Left renal pelvis (tissue), 4 donors: ENCODE results near the gene CFAP299. TPM values are rescaled to one million over a fixed set of nuclear protein-coding genes. Genes with fewer than 3 reads are reported as not detected.
"Not testable (repeated sequence)": the region's sequence is repeated elsewhere in the genome, so short reads cannot be mapped to it uniquely, and the experiment has no call there.

Experiments used
- DNase-seq, 4 donors: peaks; one replicate each; pipeline ENCODE4 v3.0.0-alpha.2; 2013; ENCODE audit warnings: low read depth in 4 of 4, low spot score in 3 of 4
- polyA plus RNA-seq, 4 donors: library from polyadenylated mRNA; unstranded; fragments of 120-200 nt; gene quantifications; one replicate each; pipeline ENCODE4 v1.2.1, GENCODE V29; 2013; ENCODE audit not compliant: insufficient read length in 4 of 4

CFAP299 gene
- polyA plus RNA-seq, 4 donors: 0.52 to 1.1 (median 0.69) TPM; not detected in 1

- DNase-seq: no peak
Observed at GRCh38 chr4:80324171-80324570, 11.4 kb upstream of the CFAP299 start.

DNA sequence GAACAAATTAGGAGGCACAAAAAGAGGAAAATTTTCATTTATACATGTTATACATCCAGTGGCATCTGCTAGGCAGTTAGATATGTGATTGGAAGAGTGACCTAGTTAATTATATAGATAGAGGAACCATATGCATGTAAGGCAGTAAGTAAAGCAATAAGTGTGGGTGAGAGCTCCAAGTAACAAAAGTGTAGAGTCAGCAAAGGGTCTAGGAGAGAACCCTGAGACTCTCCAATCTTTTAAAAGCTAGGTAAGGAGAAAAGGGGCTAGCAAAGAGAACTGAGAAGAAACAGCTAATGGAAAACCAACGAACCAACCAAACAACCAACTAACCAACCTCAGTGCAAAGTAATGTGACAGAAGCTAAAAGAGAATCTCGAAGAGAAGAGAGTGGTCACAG, 3.8 kb upstream of the CFAP299 start:
- no peak for DNase-seq

DNA sequence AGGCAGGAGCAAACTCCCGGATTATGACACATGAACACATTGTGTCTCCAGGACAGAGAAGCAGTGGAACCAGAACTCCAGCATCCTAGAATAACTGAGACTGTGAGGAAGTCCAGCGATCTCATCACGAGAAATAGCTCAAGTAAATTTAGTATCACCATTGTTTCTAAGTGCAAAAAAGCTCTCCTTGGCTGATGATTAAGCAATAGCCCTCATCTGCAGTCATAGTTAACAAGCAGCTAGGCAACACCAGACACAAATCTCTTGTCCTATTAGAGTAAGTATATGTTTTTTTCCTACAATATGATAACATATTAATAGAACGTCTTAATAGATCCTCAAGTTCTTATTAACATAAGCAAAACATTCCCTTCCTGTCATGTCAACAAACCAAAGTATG, 2.4 kb upstream of the CFAP299 start:
- DNase-seq: no peak

GRCh38 chr4:80334568-80334967, 962 bp upstream of the CFAP299 start:
- DNase-seq: no peak

DNA sequence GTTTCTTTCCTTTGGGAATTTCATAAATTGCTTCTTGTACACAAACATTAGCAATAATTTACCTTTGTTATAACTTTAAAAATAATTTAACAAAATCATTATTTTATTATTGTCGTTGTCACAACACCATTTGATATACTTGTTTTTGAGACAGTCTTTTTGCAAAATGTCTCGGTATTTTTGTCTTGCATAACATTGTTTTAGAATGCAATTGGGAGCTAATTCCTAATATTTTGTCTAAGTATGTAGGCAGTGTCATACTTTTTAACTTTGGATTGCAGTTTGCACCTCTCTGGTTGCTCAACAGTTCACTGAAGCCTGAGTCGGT, 340 bp upstream of the CFAP299 start:
- no peak for DNase-seq

- peak in 3 of 4 donors; percentile 1 to 27 (median 2) for DNase-seq
Observed at GRCh38 chr4:80336582-80336981, 1.1 kb downstream of the CFAP299 start.

- DNase-seq: no peak
Observed at GRCh38 chr4:80340036-80340435, 4.5 kb downstream of the CFAP299 start.

GRCh38 chr4:80342684-80343083, 7.2 kb downstream of the CFAP299 start:
- DNase-seq: not testable (repeated sequence)

GRCh38 chr4:80343887-80344286, 8.4 kb downstream of the CFAP299 start:
- no peak for DNase-seq

GRCh38 chr4:80360084-80360483, 24.6 kb downstream of the CFAP299 start:
- DNase-seq: no peak

DNA sequence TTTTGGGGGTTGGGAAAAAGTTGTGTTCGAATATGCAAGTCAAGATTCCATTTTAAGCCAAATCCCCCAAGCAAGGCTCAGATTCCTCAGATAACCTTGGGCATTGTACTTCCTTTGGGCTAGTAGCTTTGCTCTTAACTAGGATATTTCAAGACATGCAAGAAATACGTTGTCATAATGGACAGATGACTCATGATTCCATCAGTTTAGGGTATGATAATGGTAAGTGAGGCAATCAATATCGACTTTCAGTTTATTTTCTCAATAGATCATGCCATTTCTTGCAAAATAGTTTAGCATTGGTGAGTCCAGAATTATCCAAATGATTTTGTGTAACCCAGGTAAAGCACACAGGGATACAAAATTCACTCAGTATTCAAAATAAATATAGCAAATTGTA, 25.4 kb downstream of the CFAP299 start:
- DNase-seq: no peak

DNA sequence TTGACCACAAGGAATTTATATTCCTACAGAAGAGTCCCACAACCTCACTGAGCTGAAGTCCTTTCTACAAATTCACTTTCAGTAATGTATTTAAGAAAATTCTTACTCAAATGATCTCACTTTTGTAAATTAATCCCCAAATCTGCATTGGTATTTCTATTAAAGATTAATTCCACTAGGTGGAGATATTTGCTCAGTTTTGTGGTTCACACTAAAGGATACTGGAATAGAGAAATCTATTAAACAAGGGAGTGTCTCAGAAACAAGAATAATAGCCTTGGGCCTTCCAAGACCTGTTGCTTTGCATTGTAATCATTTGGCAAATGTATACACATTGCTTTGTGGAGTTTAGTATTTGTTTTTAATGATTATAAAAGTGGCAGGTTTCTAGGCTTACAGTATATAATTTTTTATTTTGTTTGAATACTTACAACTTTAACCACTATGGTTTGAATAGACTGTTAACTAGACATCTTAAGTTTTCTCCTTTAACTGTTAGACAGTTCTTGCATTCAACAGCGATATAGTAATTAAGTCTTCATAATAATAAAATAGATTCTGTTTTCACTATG, 25.9 kb downstream of the CFAP299 start:
- no peak for DNase-seq

DNA sequence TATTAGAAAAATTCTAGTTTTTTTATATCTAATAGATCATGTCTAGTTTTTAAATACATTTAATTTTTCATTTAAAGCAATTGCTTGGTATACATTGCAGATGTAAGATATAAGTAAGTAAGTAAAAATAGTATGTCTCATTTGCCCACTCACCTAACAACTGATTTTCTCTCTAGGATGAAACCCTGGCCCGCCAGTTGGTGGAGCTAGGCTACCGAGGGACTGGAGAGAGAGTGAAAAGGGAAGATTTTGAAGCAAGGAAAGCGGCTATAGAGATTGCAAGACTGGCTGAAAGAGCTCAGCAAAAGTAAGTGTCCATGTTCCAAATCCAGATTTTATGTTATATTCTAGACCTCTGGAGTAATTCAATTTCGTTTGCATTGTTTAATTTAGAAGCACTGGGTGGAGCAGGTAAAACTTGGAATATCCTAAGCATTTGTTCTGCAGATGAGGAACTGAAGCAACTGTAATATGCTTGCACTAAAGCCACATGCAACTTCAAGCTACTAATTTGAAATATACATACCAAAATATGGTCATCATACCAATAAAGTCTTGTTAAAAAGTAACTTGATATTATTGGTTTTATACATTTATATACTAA, 27.1 kb downstream of the CFAP299 start:
- peak in 3 of 4 donors; percentile 6 to 25 (median 22) for DNase-seq

DNA sequence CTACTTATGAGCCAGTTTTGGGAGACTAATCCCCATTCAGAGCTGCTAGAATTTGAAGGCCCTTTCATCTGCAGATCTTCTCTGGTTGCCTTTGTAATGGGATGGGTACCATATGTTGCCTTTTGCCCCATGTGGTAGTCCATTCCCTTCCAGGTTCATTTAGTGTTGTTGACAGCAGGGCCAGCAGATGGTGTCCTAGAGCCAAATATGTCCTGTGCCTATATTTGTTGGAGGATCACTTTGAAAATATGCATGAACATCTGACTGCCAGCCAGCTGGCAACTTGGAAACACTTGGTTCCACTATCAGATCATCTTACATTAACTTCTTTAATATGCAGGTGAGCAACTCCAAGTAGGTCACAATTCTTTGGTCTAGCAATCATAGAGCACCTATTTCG, 30.4 kb downstream of the CFAP299 start:
- DNase-seq: peak; percentile 28 to 55 (median 36)

DNA sequence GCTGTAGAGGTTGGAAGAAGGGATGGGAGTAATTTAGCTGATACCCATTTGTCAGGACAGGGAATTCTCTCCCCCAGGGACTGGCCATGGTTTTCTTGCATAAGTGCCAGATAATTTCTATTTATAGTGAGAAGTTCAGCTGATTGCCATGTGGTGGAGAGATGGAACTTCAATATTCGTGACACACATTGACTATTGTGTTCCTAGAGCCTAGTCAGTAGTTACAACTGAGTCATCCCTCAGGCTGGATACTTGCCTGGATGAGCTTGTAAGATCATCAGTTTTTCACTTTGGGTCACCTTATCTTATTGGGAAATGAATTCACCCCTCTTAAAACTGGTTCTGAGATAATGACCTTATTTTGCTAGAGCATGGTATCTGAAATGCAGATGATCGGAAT, 32.2 kb downstream of the CFAP299 start:
- no peak for DNase-seq

DNA sequence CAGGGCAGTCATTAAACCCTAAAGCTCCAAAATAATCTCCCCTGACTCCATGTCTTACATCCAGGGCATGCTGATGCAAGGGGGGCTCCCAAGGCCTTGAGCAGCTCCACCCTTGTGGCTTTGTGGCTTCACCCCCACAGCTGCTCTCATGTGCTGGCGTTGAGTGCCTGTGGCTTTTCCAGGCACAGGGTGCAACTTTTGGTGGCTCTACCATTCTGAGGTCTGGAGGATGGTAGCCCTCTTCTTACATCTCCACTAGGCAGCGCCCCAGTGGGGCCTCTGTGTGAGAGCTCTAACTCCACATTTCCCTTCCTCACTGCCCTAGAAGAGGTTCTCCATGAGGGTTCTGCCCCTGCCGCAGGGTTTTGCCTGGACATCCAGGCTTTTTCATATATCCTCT, 35.1 kb downstream of the CFAP299 start:
- DNase-seq: no peak

GRCh38 chr4:80371046-80371445, 35.5 kb downstream of the CFAP299 start:
- no peak for DNase-seq

DNA sequence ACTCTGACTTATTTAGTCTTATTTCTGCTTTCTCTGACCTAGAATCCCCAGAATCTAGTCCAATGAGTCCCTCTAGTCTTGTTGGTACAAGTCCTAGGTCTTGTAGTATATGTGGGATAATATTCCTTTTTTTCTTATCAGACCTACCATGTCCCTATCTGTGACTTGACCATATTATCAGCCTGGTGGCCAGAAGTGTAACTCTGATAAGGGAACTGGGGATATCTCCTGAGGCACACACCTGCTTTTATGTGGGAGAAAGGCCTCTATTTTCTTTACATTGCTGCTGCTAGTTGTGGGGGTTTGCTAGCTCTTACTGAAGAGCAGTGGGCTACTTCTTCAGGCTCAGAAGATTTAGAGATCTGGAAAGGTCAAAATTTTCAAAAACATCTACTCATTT, 38.6 kb downstream of the CFAP299 start:
- no peak for DNase-seq

DNA sequence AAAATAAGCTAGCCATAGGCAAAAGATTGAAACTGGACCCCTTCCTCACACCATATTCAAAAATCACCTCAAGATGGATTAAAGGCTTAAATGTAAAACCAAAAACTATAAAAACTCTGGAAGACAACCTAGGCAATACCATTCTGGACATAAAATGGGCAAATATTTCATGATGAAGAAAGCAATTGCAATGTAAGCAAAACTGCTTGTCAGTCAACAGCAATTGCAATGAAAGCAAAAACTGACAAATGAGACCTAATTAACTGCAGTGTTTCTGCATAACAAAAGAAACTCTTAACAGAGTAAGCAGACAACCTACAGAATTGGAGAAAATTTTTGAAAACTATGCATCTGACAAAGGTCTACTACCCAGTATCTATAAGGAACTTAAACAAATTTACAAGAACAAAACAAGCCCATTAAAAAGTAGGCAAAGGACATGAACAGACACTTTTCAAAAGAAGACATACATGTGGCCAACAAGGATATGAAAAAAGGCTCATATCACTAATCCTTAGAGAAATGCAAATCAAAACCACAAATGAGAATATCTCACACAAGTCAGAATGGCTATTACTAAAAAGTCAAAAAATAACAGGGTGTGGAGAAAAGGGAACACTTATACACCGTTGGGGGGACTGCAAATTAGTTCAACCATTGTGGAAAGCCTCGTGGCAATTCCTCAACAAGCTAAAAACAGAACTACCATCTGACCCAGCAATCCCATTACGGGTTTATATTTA, 46.7 kb downstream of the CFAP299 start:
- DNase-seq: no peak

DNA sequence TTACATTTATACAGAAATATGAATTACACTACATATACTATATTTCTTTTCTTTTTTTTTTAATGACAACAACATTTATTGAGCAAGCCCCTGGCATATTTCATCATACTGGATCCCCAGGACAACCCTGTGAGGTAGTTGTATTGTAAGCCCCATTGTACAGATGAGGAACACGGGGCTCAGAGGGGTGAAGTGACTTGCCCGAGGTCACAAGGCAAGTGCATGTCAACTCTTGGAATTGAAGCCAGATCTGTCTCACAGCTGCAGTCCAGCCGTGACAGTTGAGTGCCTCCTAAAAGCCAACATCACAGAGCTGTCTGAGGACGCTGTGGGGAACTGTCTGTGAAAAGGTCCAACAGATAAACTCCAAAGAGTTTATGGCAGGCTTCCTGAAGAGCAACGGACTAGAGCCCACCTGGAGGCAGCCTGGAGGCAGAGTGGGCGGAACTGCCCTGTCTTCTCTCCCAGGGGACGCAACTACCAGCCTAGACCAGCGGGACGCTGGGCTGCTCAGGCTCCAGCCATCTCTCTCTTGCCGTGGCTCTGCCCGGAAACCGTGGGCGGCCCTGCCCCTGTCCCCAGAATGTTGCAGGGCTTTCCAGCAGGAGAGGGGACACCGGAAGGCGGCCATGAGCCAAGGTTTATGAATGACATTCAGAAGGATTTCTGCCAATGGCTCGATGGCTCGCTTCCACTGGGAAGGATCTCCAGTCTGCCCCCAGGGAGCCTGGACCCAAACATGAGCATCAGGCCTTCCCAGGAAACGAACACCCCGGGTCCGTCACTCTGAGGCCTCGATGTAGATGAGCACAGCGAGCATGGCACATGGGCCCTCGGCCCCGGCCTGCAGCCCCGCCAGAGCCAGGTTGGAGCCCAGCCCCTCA, 50.1 kb downstream of the CFAP299 start:
- DNase-seq: no peak

DNA sequence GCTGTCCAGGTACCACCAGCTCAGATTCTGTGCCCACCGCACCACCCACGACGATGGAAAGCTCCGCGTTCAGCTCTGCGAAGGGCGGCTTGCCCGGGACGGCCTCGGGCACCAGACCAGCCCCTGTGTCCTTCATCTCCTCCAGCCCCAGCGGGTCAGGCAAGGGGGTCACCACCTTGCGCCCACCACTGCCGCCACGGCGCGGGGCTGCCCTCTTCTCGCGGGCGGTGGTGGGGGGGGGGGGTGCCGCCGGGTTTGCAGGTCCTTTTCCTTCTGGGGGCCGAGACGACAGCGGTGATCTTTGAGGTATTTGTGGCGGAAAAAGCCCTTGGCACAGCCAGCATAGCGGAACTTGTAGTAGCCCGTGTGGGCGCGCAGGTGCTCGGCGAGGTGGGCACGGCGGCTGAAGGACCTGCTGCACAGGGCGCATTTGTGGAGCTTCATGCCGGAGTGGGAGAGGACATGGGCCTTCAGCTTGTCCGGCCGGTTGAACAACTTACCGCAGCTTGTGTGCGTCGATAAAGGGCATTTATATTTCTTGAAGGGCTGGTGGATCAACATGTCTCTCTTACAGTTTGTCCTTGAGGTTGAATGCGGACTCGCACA, 50.9 kb downstream of the CFAP299 start:
- no peak for DNase-seq
